Transverse colon (tissue), 4 donors: ENCODE results near the gene ENOX1. TPM values are rescaled to one million over a fixed set of nuclear protein-coding genes. Genes with fewer than 3 reads are reported as not detected.

Experiments
- DNase-seq: peaks from one replicate; pipeline ENCODE4 v3.0.0-alpha.2; 2019
- H3K27ac ChIP-seq, 4 donors: fragments of 200-600 bp; sonication (generic); 2 replicates each; pipeline ENCODE4 v1.5.1; 2016 to 2018; ENCODE audit warnings: inconsistent platforms in 4 of 4
- H3K27me3 ChIP-seq: fragments of 200-600 bp; sonication (generic); 2 replicates; pipeline ENCODE4 v1.5.1; 2017; ENCODE audit warnings: inconsistent platforms
- H3K36me3 ChIP-seq, 4 donors: fragments of 200-600 bp; sonication (generic); 2 replicates each; pipeline ENCODE4 v1.5.1; 2017 to 2019; ENCODE audit warnings: inconsistent platforms in 4 of 4
- H3K4me1 ChIP-seq, 4 donors: fragments of 200-600 bp; sonication (generic); 2 replicates each; pipeline ENCODE4 v1.5.1; 2017 to 2020; ENCODE audit warnings: inconsistent platforms in 4 of 4
- H3K4me3 ChIP-seq, 4 donors: fragments of 200-600 bp; sonication (generic); 1 replicate in 1 of 4; 2 replicates in 3 of 4; pipeline versions ENCODE4 v1.5.1 to v1.6.1; 2017 to 2019; ENCODE audit warnings: inconsistent platforms in 4 of 4
- H3K9me3 ChIP-seq, 2 donors: fragments of 200-600 bp; sonication (generic); 2 replicates each; pipeline ENCODE4 v1.5.1; 2017 to 2019; ENCODE audit warnings: inconsistent platforms in 2 of 2
- EP300 ChIP-seq: sonication (generic); formaldehyde crosslinking; IDR thresholded peaks from one replicate; pipeline ENCODE4 v1.6.1; 2017; ENCODE audit warnings: antibody characterized with exemption, low read depth
- POLR2A ChIP-seq: fragments of 450-650 bp; IDR thresholded peaks from one replicate; pipeline ENCODE4 v1.6.1; 2016; ENCODE audit warnings: antibody characterized with exemption, mild to moderate bottlenecking, moderate library complexity
- POLR2AphosphoS5 ChIP-seq, 3 donors: sonication (generic); formaldehyde crosslinking; IDR thresholded peaks; one replicate each; pipeline ENCODE4 v1.6.1; 2016; ENCODE audit warnings: antibody characterized with exemption in 3 of 3
- WGBS, 2 donors: methylation state at CpG; one replicate each; pipeline ENCODE4 v1.1.5; 2018; ENCODE audit warnings: low coverage in 1 of 2; 5-methylcytosine and 5-hydroxymethylcytosine counted together
- in situ Hi-C, 4 donors: fragments of 200-750 bp; cut with MboI; loops; one replicate each; pipeline versions ENCODE4 v1.15.0 to v1.15.1; 2017; ENCODE audit warnings: low sequenced_read_pairs in 3 of 4, low pct_ligation_motif_present in 1 of 4, low pct_unique_long_range_greater_than_20kb in 1 of 4
- intact Hi-C: fragments of 100-400 bp; cut with DNase I; formaldehyde crosslinking; loops from one replicate; pipeline ENCODE4 v1.15.1; 2023; ENCODE audit warnings: low total_unique reads
- total RNA-seq, 4 donors: library from RNA; depleted of rRNA; stranded (reverse); fragments of >200 nt; gene quantifications; one replicate each; pipeline ENCODE4 v1.1.0, GENCODE V29; 2016
- TF ChIP-seq, protein P1 (sequence below), 5 experiments: fragments of 200-600 bp in 3 of 5; fragments of 450-650 bp in 2 of 5; sonication (generic) in 3 of 5; IDR thresholded peaks; 1 replicate in 2 of 5; 2 replicates in 3 of 5; pipeline ENCODE4 v1.5.1; 2016 to 2017; ENCODE audit warnings: antibody characterized with exemption in 5 of 5, inconsistent platforms in 3 of 5, mild to moderate bottlenecking in 2 of 5, moderate library complexity in 1 of 5

ENOX1 gene
- total RNA-seq, 4 donors from 2014 or later, result 1.5 to 6.4 (median 2.2) TPM

GRCh38 chr13:43242040-43242439 lies 544.7 kb downstream of the ENOX1 start:
- Histone ChIP-seq H3K4me3 (no peak overlapping the region), H3K9me3 (no peaks in the 10 kb centered on the region), H3K27ac (no peak overlapping the region), H3K27me3 (no peaks in the 10 kb centered on the region), H3K4me1 (no peaks in the 10 kb centered on the region), H3K36me3 (no peaks in the 10 kb centered on the region)
- in situ Hi-C loops (no loop called here), intact Hi-C loops (no loop called here)
- no peak for TF ChIP-seq POLR2A
- no peak for TF ChIP-seq POLR2AphosphoS5 (IDR thresholded peaks at IDR 0.05)
- TF ChIP-seq, protein P1, sequence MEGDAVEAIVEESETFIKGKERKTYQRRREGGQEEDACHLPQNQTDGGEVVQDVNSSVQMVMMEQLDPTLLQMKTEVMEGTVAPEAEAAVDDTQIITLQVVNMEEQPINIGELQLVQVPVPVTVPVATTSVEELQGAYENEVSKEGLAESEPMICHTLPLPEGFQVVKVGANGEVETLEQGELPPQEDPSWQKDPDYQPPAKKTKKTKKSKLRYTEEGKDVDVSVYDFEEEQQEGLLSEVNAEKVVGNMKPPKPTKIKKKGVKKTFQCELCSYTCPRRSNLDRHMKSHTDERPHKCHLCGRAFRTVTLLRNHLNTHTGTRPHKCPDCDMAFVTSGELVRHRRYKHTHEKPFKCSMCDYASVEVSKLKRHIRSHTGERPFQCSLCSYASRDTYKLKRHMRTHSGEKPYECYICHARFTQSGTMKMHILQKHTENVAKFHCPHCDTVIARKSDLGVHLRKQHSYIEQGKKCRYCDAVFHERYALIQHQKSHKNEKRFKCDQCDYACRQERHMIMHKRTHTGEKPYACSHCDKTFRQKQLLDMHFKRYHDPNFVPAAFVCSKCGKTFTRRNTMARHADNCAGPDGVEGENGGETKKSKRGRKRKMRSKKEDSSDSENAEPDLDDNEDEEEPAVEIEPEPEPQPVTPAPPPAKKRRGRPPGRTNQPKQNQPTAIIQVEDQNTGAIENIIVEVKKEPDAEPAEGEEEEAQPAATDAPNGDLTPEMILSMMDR (IDR thresholded peaks at IDR 0.05), result no peak
- TF ChIP-seq EP300, result no peak
- DNase-seq, result no peak
- WGBS, 2 donors, result 79% methylated on average over 1 of the region's 1 CpG; no CpG with 5 or more reads in 1 of the 2 donors

DNA sequence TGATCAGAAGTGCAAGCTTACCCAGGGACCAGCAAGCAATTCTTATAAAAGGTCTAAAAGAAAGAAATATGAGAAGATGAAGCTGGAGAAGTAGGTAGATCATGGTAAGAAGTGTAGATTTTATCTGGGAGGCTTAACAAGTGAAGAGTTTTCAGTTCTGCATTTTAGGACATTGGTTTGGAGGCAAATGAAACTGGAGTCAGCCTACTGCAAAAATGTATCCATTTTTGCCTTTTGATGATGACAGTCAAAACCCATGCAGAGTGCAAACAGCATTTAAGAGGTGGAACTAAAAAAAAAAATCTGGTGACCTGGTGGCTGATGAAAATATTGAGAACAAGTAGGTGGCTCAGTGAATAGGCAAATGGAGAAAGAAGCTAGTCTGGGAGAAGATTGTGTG lies 546.5 kb downstream of the ENOX1 start:
- H3K4me1 ChIP-seq, result no peaks in the 10 kb centered on the region
- in situ Hi-C loops, result no loop called here
- TF ChIP-seq EP300 (no peak), POLR2AphosphoS5 (IDR thresholded peaks at IDR 0.05) (no peak), POLR2A (no peak)
- TF ChIP-seq, protein P1 (IDR thresholded peaks at IDR 0.05), result no peak
- no peak overlapping the region for H3K4me3 ChIP-seq
- no peak overlapping the region for H3K27ac ChIP-seq
- no peaks in the 10 kb centered on the region for H3K9me3 ChIP-seq
- DNase-seq, result no peak
- intact Hi-C loops, result no loop called here
- no peaks in the 10 kb centered on the region for H3K27me3 ChIP-seq
- H3K36me3 ChIP-seq, result no peaks in the 10 kb centered on the region

DNA sequence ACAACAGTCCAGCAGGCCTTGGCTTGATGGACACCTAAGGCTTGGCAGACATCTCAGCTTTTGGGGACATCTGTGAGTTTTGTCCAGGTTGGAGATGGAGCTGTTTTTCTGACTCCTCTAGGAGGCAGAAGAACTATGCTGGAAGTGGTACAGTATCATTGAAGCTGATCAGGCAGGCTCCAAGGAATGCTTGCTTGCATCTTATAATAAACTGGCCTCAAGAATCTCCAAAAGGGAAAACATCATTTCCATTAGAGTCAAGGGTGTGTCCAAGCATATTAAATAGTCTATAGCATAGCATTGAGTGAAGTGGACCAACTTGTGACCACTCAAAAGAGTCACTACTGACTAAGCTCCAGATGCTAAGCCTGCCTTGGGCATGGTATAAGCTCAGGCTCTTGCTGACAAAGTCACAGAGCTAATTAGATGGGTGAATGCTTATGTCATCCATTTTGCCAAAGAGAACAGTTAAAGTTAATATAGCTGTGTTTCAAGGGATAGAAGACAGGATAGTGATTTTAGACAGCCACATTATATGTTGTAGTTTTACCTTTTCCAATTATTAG lies 547.4 kb downstream of the ENOX1 start:
- TF ChIP-seq, protein P1 (IDR thresholded peaks at IDR 0.05), result no peak
- TF ChIP-seq EP300, result no peak
- no peaks in the 10 kb centered on the region for H3K4me1 ChIP-seq
- in situ Hi-C loops, result no loop called here

DNA sequence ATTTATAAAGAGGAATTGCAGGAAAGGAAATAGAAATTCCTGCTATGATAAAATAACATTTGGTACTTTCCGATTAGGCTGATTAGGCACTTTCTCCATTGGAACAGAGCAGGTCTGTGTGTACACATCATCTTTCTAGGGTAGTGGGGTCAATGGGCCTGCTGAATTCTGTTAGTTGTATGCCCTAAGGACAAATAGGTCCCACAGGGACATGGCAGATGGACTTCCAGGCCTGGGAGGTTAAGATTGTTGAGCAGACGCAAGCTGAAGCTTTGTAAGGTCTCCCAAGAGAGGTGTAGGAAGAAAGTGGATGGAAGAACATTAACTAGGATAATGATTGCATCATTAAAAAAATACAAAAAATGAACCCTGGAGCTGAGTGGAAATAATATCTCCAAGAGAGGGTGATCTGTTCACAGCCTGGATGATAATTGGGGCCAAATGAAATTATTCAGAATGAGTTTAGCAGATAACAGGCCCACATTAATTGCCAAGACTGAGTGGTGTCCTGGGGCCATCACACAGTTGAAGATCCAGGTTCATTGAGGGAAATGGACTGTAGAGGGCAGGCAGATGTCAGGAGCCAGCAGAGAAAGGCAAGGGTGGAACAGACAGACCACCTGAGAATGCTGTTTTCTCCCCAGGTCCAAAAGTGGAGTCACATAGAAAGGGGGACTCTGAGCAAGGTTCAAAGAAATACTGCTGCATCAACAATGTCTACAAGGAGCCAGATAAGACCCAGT lies 548.3 kb downstream of the ENOX1 start:
- in situ Hi-C loops, result no loop called here
- intact Hi-C loops, result no loop called here
- 91 to 100% methylated on average over 2 of the region's 2 CpGs for WGBS, 2 donors

More for the DNA sequence above, 547.4 kb downstream of the ENOX1 start:
- Histone ChIP-seq H3K27ac (no peak overlapping the region), H3K4me3 (no peak overlapping the region), H3K27me3 (no peaks in the 10 kb centered on the region), H3K36me3 (no peaks in the 10 kb centered on the region), H3K9me3 (no peaks in the 10 kb centered on the region)
- no peak for DNase-seq
- intact Hi-C loops, result no loop called here

More for the DNA sequence above, 548.3 kb downstream of the ENOX1 start:
- H3K4me3 ChIP-seq, result no peak overlapping the region
- no peaks in the 10 kb centered on the region for H3K27me3 ChIP-seq
- no peak for TF ChIP-seq POLR2A
- TF ChIP-seq, protein P1 (IDR thresholded peaks at IDR 0.05), result no peak
- TF ChIP-seq EP300, result no peak
- no peak for TF ChIP-seq POLR2AphosphoS5 (IDR thresholded peaks at IDR 0.05)
- H3K27ac ChIP-seq, result no peak overlapping the region
- DNase-seq, result no peak
- no peaks in the 10 kb centered on the region for H3K9me3 ChIP-seq
- H3K4me1 ChIP-seq, result no peaks in the 10 kb centered on the region
- no peaks in the 10 kb centered on the region for H3K36me3 ChIP-seq
